ENCODE measurements around the gene FAM53B. TPM values are rescaled to one million over a fixed set of nuclear protein-coding genes. Genes with fewer than 3 reads are reported as not detected.

The FAM53B gene
- total RNA-seq = 10.1 and 19.4 TPM in 2 replicates

GRCh38 chr10:124744102-124745050 is at the start of gene FAM53B:
TSS of gene FAM53B (minus strand) at chr10:124744378. CDS start at chr10:124706713, 37,665 bp downstream.

GRCh38 chr10:124791547-124792348 is 47.6 kb upstream of the FAM53B start, which contains the start of gene EEF1AKMT2:
TSS of gene EEF1AKMT2 (minus strand) at chr10:124791887. CDS start at chr10:124791833, 54 bp downstream.

Other genes starting within 250 kb of the FAM53B start
- gene EEF1AKMT2, start 47.5 kb upstream of the FAM53B start, total RNA-seq = 12.8 and 17.0 TPM in 2 replicates
- 9.3 and 19.6 TPM in 2 replicates for gene ABRAXAS2, start 57.4 kb upstream of the FAM53B start, total RNA-seq
- 17.2 and 21.3 TPM in 2 replicates for gene ZRANB1, start 197.7 kb upstream of the FAM53B start, total RNA-seq